Natural killer cell (primary cell): ENCODE data around the gene ZSCAN12. TPM values are rescaled to one million over a fixed set of nuclear protein-coding genes. Genes with fewer than 3 reads are reported as not detected.

Experiments used
- ATAC-seq, 3 donors: fragments of 150-1000 bp in 2 of 3; fragments of 200-7000 bp in 1 of 3; cut with Tn5 transposase; 1 replicate in 1 of 3; 2 replicates in 2 of 3; pipeline ENCODE4 v1.10.0; 2021; ENCODE audit warnings: mild to moderate bottlenecking in 2 of 3, moderate library complexity in 2 of 3
- DNase-seq, 2 donors: peaks; one replicate each; pipeline versions ENCODE4 v3.0.0 to v3.0.0-alpha.2; 2013 to 2021; ENCODE audit warnings: mixed read lengths in 1 of 2
- H3K27ac ChIP-seq: one replicate; pipeline ENCODE4 v1.5.1; 2013; ENCODE audit warnings: mild to moderate bottlenecking, low read length
- H3K27me3 ChIP-seq: one replicate; pipeline ENCODE4 v1.6.1; 2013; ENCODE audit warnings: low read length; ENCODE audit not compliant: control insufficient read depth, insufficient read depth
- H3K36me3 ChIP-seq: one replicate; pipeline ENCODE4 v1.6.1; 2013; ENCODE audit warnings: low read length; ENCODE audit not compliant: control insufficient read depth, insufficient read depth
- H3K4me1 ChIP-seq: one replicate; pipeline ENCODE4 v1.6.1; 2013; ENCODE audit warnings: low read length; ENCODE audit not compliant: control insufficient read depth, insufficient read depth
- H3K4me3 ChIP-seq: one replicate; pipeline ENCODE4 v1.5.1; 2013; ENCODE audit warnings: low read length
- H3K9me3 ChIP-seq: one replicate; pipeline ENCODE4 v1.6.1; 2013; ENCODE audit warnings: low read length; ENCODE audit not compliant: control insufficient read depth, insufficient read depth
- H3K27ac Mint-ChIP-seq, 2 donors: one replicate each; pipeline ENCODE4 v1.8.0; 2022; ENCODE audit warnings: mild to moderate bottlenecking in 2 of 2, mixed read lengths in 2 of 2, moderate library complexity in 1 of 2
- H3K27me3 Mint-ChIP-seq, 2 donors: one replicate each; pipeline ENCODE4 v1.8.0; 2022; ENCODE audit warnings: low read depth in 2 of 2, mixed read lengths in 2 of 2
- H3K36me3 Mint-ChIP-seq: one replicate; pipeline ENCODE4 v1.8.0; 2022; ENCODE audit warnings: mixed read lengths
- H3K4me1 Mint-ChIP-seq, 2 donors: one replicate each; pipeline ENCODE4 v1.8.0; 2022; ENCODE audit warnings: mixed read lengths in 2 of 2
- H3K4me3 Mint-ChIP-seq: one replicate; pipeline ENCODE4 v1.8.0; 2022; ENCODE audit warnings: mild to moderate bottlenecking, moderate library complexity, mixed read lengths
- H3K9me3 Mint-ChIP-seq, 2 donors: one replicate each; pipeline ENCODE4 v1.8.0; 2022; ENCODE audit warnings: mixed read lengths in 2 of 2
- WGBS: methylation state at CpG from one replicate; pipeline ENCODE4 v1.1.7; 2013; ENCODE audit warnings: missing lambda C conversion rate; ENCODE audit not compliant: insufficient coverage; 5-methylcytosine and 5-hydroxymethylcytosine counted together
- intact Hi-C: fragments of 100-400 bp; cut with micrococcal nuclease; formaldehyde crosslinking; loops from one replicate; pipeline ENCODE4 v1.14.2; 2022
- total RNA-seq, 4 donors: library from RNA; stranded (reverse); fragments of 120-200 nt in 1 of 4; gene quantifications; one replicate each; pipeline versions ENCODE4 v1.2.3 to v1.2.4, GENCODE V29; 2013 to 2022
- TF ChIP-seq, protein P1 (sequence below): fragments of 200-600 bp; IDR thresholded peaks from one replicate; pipeline ENCODE4 v1.8.0; 2022; ENCODE audit warnings: antibody characterized with exemption

ZSCAN12 gene
- total RNA-seq, 3 donors from 2014 or later (not counting 1 experiment from before 2014, with no cell fraction given), result 3.5 to 4.9 (median 3.9) TPM

DNA sequence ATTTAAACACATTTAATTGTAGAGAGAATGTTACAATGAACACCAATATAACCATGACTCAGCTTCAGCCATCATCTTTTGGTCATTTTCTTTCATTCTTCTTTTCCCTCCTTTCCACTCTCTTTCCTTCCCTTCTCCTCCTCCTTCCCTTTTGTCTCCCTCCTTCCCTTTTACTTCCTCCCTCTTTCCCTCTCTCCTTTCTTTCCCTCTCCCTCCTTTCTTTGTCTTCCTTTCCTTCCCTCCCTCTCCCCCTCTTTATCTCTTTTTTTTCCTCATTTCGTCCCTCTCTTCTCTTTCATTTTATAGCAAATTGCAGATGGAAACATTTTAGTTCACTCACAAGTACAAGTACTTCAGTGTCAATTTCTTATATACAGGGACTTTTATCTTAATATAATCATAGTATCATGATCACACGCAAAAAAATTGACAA lies 48.0 kb downstream of the ZSCAN12 start:
- no peak overlapping the region for H3K4me3 ChIP-seq
- H3K36me3 ChIP-seq, result no peaks in the 10 kb centered on the region
- intact Hi-C loops, result loop anchor here (10.0 kb wide), 1 partner anchor 457 kb away; a partner anchor contains a TSS
- H3K4me1 Mint-ChIP-seq, result peaks cover 37 to 39% of the 10 kb centered on the region in 2 donors
- no peak overlapping the region for H3K27ac ChIP-seq
- H3K27ac Mint-ChIP-seq, result peak overlapping the region; percentile 8 to 95
- WGBS, result 80% methylated on average over 1 of the region's 2 CpGs
- H3K27me3 Mint-ChIP-seq, result peaks cover 8 to 9% of the 10 kb centered on the region in 2 donors
- peaks cover 25% of the 10 kb centered on the region for H3K4me1 ChIP-seq
- DNase-seq (no peak), ATAC-seq (no peak)
- TF ChIP-seq, protein P1, sequence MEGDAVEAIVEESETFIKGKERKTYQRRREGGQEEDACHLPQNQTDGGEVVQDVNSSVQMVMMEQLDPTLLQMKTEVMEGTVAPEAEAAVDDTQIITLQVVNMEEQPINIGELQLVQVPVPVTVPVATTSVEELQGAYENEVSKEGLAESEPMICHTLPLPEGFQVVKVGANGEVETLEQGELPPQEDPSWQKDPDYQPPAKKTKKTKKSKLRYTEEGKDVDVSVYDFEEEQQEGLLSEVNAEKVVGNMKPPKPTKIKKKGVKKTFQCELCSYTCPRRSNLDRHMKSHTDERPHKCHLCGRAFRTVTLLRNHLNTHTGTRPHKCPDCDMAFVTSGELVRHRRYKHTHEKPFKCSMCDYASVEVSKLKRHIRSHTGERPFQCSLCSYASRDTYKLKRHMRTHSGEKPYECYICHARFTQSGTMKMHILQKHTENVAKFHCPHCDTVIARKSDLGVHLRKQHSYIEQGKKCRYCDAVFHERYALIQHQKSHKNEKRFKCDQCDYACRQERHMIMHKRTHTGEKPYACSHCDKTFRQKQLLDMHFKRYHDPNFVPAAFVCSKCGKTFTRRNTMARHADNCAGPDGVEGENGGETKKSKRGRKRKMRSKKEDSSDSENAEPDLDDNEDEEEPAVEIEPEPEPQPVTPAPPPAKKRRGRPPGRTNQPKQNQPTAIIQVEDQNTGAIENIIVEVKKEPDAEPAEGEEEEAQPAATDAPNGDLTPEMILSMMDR, result no peak
- H3K27me3 ChIP-seq, result no peaks in the 10 kb centered on the region
- no peaks in the 10 kb centered on the region for H3K9me3 ChIP-seq
- peak overlapping the region; percentile 100 for H3K4me3 Mint-ChIP-seq
- H3K9me3 Mint-ChIP-seq, result no peaks in the 10 kb centered on the region
- no peaks in the 10 kb centered on the region for H3K36me3 Mint-ChIP-seq

DNA sequence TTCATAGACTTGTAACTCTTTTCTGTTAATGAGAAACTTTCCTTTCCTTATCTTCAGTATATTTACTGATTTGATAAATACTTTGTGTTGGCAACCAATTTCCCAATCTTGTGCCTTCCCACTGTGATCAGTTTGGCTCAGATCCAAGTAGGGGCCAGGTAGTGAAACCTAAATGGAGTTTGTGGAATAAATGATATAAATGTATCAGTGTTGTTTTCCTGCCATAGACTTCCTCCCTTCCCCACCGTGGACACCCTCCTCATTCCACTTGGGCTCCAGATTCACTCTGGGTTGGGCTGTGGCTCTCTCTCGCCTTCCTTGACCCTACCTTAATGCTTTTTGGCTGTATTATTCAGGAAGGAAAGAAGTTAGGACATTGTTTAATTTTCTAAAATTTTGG lies 48.5 kb downstream of the ZSCAN12 start:
- TF ChIP-seq, protein P1, result no peak
- Histone ChIP-seq H3K4me3 (no peak overlapping the region), H3K9me3 (no peaks in the 10 kb centered on the region), H3K36me3 (no peaks in the 10 kb centered on the region), H3K4me1 (peaks cover 21% of the 10 kb centered on the region), H3K27me3 (no peaks in the 10 kb centered on the region), H3K27ac (no peak overlapping the region)
- Mint-ChIP-seq H3K4me3 (peak overlapping the region; percentile 100), H3K4me1 (peaks cover 33 to 37% of the 10 kb centered on the region in 2 donors), H3K9me3 (no peaks in the 10 kb centered on the region), H3K27ac (peak overlapping the region; percentile 95 to 97), H3K36me3 (no peaks in the 10 kb centered on the region), H3K27me3 (peaks cover 9 to 12% of the 10 kb centered on the region in 2 donors)
- ATAC-seq (no peak), DNase-seq (no peak)
- WGBS, result no CpG with 5 or more reads among the region's 2 CpGs
- intact Hi-C loops, result loop anchor here (10.0 kb wide), 1 partner anchor 456 kb away; a partner anchor contains a TSS

GRCh38 chr6:28349892-28350737 lies 49.4 kb downstream of the ZSCAN12 start, which contains the start of gene ZKSCAN3:
TSS of gene ZKSCAN3 (plus strand) at chr6:28349947. CDS start at chr6:28359587, 9,640 bp downstream.
- peaks cover 24 to 27% of the 10 kb centered on the region in 2 donors for H3K4me1 Mint-ChIP-seq
- H3K36me3 Mint-ChIP-seq, result no peaks in the 10 kb centered on the region

More at GRCh38 chr6:28349892-28350737, 49.4 kb downstream of the ZSCAN12 start, which contains the start of gene ZKSCAN3:
- H3K9me3 ChIP-seq, result no peaks in the 10 kb centered on the region
- DNase-seq (peak; percentile 76 to 86), ATAC-seq (peak; percentile 94 to 100 (median 99))
- H3K27ac Mint-ChIP-seq, result peak within 1 kb of the TSS; percentile 95 to 97
- TF ChIP-seq, protein P1, result no peak
- H3K9me3 Mint-ChIP-seq, result no peaks in the 10 kb centered on the region
- peaks cover 9 to 18% of the 10 kb centered on the region in 2 donors for H3K27me3 Mint-ChIP-seq
- peak within 1 kb of the TSS; percentile 44 for H3K27ac ChIP-seq
- H3K4me3 ChIP-seq, result peak within 1 kb of the TSS; percentile 75
- peak within 1 kb of the TSS; percentile 100 for H3K4me3 Mint-ChIP-seq
- H3K27me3 ChIP-seq, result no peaks in the 10 kb centered on the region
- 0% methylated on average over 28 of the region's 30 CpGs for WGBS
- no peaks in the 10 kb centered on the region for H3K36me3 ChIP-seq
- intact Hi-C loops, result loop anchor here (1.0 to 10.0 kb wide), 3 partner anchors 15 to 455 kb away; partner anchors contain the start of gene ZSCAN12
- peaks cover 13% of the 10 kb centered on the region for H3K4me1 ChIP-seq
